ENCODE measurements around the gene HM13. TPM values are rescaled to one million over a fixed set of nuclear protein-coding genes. Genes with fewer than 3 reads are reported as not detected.
"Not testable (repeated sequence)": the region's sequence is repeated elsewhere in the genome, so short reads cannot be mapped to it uniquely, and the experiment has no call there.

Gene HM13
- total and polyA plus RNA-seq, 3 experiments from 2014 or later = 153 to 167 (median 166) TPM

DNA sequence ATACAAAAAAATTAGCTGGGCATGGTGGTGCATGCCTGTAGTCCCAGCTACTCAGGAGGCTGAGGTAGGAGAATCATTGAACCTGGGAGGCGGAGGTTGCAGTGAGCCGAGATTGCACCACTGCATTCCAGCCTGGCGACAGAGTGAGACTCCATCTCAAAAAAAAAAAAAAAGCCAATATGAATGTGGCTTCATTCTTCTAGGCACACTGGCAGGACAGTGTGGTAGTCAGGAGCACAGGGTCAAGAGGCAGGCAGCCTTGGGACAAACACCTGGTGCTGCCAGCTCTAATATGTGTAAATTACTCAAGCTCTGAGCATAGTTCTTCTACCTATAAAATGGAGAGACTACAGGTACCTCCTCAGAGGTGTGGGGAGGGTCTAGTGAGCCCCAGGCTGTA is 25.4 kb downstream of the HM13 start:
- peaks cover 55% of the 10 kb centered on the region for H3K36me3 ChIP-seq (ENCODE audit: insufficient read depth, low read length)
- not testable (repeated sequence) for H3K27ac ChIP-seq (ENCODE audit: low read depth, low read length)

DNA sequence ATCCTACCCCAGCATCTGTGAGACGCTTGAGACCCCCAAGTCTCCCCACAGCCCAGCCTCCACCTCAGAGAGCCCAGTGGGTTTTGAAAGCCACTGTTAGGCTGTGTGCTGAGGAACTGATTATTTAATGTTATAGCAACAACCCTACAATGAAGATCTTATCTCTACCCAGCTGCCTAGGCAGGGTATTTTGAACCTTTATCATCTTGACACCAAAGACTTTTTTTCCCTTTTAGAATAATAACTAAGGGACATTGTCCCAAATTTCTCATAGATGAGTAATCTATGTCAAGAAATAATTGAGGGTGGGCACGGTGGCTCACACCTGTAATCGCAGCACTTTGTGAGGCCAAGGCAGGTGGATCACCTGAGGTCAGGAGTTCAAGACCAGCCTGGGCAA is 26.2 kb downstream of the HM13 start:
- Mint-ChIP-seq H3K36me3 (peaks cover 4 to 81% (median 20%) of the 10 kb centered on the region in 3 donors), H3K9me3 (no peaks in the 10 kb centered on the region), H3K4me3 (peak overlapping the region in 1 of 7 donors; percentile 56), H3K27me3 (no peaks in the 10 kb centered on the region), H3K4me1 (peaks cover 32 to 40% (median 39%) of the 10 kb centered on the region in 3 donors), H3K27ac (peak overlapping the region in 2 of 8 donors; percentile 70 to 74)
- H3K27me3 ChIP-seq (ENCODE audit: insufficient read depth, low read length, poor library complexity, severe bottlenecking) = no peaks in the 10 kb centered on the region
- H3K4me3 ChIP-seq (ENCODE audit: low read length) = no peak overlapping the region
- ChIA-PET CTCF (interaction anchor here (0.8 kb wide), 1 partner anchor 73 kb away, joined by 4 read pairs; no protein-coding TSS in a partner anchor), POLR2A (no interaction called here)
- no peak overlapping the region for H3K27ac ChIP-seq (ENCODE audit: low read depth, low read length)
- H3K4me1 ChIP-seq (ENCODE audit: insufficient read depth, low read length) = no peaks in the 10 kb centered on the region
- no peaks in the 10 kb centered on the region for H3K9me3 ChIP-seq (ENCODE audit: low read length)
- no peak for DNase-seq
- H3K36me3 ChIP-seq (ENCODE audit: insufficient read depth, low read length) = peaks cover 48% of the 10 kb centered on the region

More for the DNA sequence above, 25.4 kb downstream of the HM13 start:
- H3K9me3 ChIP-seq (ENCODE audit: low read length); DNase-seq; H3K9me3 Mint-ChIP-seq; H3K4me1 ChIP-seq (ENCODE audit: insufficient read depth, low read length); H3K4me3 ChIP-seq (ENCODE audit: low read length); POLR2A ChIA-PET; H3K27me3 Mint-ChIP-seq; H3K27me3 ChIP-seq (ENCODE audit: insufficient read depth, low read length, poor library complexity, severe bottlenecking); H3K4me3 Mint-ChIP-seq: not testable (repeated sequence)
- CTCF ChIA-PET = interaction anchor here (0.7 to 1.7 kb wide), 3 partner anchors 14 to 73 kb away, joined by 3 to 4 read pairs (median 4); no protein-coding TSS in a partner anchor
- peaks cover 0 to 83% (median 18%) of the 10 kb centered on the region in 3 donors for H3K36me3 Mint-ChIP-seq
- peaks cover 32 to 40% (median 34%) of the 10 kb centered on the region in 3 donors for H3K4me1 Mint-ChIP-seq
- peak overlapping the region in 4 of 8 donors; percentile 11 to 78 (median 34) for H3K27ac Mint-ChIP-seq

DNA sequence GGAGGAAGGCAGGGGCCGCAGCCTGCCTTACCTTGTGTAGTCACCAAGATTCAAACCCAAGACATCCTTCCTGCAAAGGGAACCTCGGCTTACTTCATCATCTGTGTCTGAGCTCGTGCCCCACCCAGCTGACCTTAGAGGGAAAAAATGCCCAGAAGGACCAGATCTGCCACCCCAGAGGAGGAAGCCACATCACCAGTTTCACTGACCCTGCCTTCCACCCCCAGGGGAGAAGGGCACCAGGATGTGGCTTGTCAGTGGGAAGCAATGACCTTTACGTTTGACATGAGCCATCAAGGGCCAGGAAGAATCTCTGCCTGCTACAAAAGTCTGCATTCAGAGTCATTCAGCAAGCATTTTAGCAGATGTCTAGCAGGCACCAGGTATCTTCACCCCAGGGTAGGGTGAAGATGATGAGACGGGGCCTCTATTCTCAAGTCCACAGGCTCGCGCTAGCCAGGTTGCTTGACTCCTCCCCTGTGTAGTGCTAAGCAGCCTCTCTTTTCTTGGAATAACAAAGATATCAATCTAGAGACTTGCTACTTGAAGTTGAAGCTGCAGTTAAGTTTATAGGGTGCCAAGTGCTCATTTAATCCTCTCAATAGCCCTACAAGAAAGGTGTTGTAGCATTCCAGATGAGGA is 28.1 kb downstream of the HM13 start:
- H3K36me3 Mint-ChIP-seq = peaks cover 4 to 75% (median 15%) of the 10 kb centered on the region in 3 donors
- CTCF ChIA-PET = interaction anchor here (0.9 to 1.1 kb wide), 3 partner anchors 19 to 70 kb away, joined by 3 to 4 read pairs (median 4); no protein-coding TSS in a partner anchor
- Histone ChIP-seq H3K4me1 (ENCODE audit: insufficient read depth, low read length) (no peaks in the 10 kb centered on the region), H3K36me3 (ENCODE audit: insufficient read depth, low read length) (peaks cover 35% of the 10 kb centered on the region), H3K27ac (ENCODE audit: low read depth, low read length) (no peak overlapping the region), H3K9me3 (ENCODE audit: low read length) (no peaks in the 10 kb centered on the region), H3K27me3 (ENCODE audit: insufficient read depth, low read length, poor library complexity, severe bottlenecking) (no peaks in the 10 kb centered on the region), H3K4me3 (ENCODE audit: low read length) (no peak overlapping the region)
- POLR2A ChIA-PET = no interaction called here
- no peak overlapping the region for H3K4me3 Mint-ChIP-seq
- peak overlapping the region; percentile 56 to 94 (median 74) for H3K27ac Mint-ChIP-seq
- H3K9me3 Mint-ChIP-seq = no peaks in the 10 kb centered on the region
- no peaks in the 10 kb centered on the region for H3K27me3 Mint-ChIP-seq
- peaks cover 27 to 37% (median 33%) of the 10 kb centered on the region in 3 donors for H3K4me1 Mint-ChIP-seq
- DNase-seq = no peak

DNA sequence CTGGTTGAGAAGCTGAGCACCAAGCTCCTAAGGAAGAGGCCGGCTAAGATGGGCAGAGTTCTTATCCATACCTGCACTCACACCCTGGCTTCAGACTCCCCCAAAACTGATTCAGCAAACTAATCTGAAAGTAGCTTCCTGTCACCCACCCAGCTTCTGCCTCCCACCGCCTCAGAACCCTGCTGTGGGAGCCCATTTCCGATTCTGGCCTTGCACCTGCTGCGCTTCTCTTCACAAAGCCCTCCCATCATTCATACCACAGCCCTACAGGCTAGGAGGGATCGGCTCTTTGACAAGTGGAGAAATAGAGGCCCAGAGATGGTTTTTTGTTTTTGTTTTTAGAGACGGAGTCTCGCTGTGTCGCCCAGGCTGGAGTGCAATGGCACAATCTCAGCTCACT is 28.7 kb downstream of the HM13 start:
- POLR2A ChIA-PET = no interaction called here
- Histone ChIP-seq H3K4me1 (ENCODE audit: insufficient read depth, low read length) (peaks cover 3% of the 10 kb centered on the region), H3K4me3 (ENCODE audit: low read length) (no peak overlapping the region), H3K27ac (ENCODE audit: low read depth, low read length) (no peak overlapping the region), H3K36me3 (ENCODE audit: insufficient read depth, low read length) (peaks cover 29% of the 10 kb centered on the region), H3K9me3 (ENCODE audit: low read length) (no peaks in the 10 kb centered on the region), H3K27me3 (ENCODE audit: insufficient read depth, low read length, poor library complexity, severe bottlenecking) (no peaks in the 10 kb centered on the region)
- Mint-ChIP-seq H3K27ac (peak overlapping the region in 5 of 8 donors; percentile 15 to 94 (median 61)), H3K4me3 (peak overlapping the region in 1 of 7 donors; percentile 36), H3K36me3 (peaks cover 4 to 75% (median 13%) of the 10 kb centered on the region in 3 donors), H3K27me3 (no peaks in the 10 kb centered on the region), H3K4me1 (peaks cover 27 to 37% (median 33%) of the 10 kb centered on the region in 3 donors), H3K9me3 (no peaks in the 10 kb centered on the region)
- CTCF ChIA-PET = interaction anchor here (1.0 kb wide), 1 partner anchor 70 kb away, joined by 4 read pairs; no protein-coding TSS in a partner anchor
- no peak for DNase-seq

DNA sequence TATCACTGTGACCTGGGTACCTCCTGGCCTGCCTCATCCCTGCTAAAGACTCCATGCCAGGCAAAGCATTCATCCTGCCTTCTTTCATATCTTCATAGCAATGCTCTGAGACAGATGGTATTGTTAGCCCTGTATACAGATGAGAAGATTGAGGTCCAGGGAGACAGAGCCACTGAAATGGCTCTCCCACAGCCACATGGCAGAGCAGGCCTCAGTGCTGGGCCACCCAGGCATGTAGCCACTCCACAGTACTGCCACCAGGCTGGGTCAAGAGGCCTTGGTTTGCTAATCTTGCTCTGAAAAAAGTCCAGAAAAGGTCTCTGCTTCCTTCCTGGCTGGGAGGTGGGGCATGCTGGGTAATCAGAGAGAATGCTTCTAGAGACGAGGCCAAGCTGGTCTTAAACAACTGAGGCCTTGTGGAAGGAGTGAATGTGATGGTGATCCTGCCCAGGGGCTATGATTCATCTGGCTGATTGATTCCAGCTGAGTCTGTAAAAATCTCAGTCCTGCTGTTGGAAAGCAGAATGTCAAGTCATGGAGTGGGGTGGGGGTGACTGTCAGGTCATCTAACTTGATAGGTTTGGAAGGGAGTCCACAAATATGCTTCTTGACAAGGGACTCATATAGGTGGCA is 29.8 kb downstream of the HM13 start:
- Mint-ChIP-seq H3K4me3 (peak overlapping the region in 2 of 7 donors; percentile 9 to 40), H3K27ac (peak overlapping the region in 6 of 8 donors; percentile 27 to 80 (median 66)), H3K4me1 (peaks cover 29 to 39% (median 35%) of the 10 kb centered on the region in 3 donors), H3K9me3 (no peaks in the 10 kb centered on the region), H3K27me3 (no peaks in the 10 kb centered on the region), H3K36me3 (peaks cover 4 to 75% (median 8%) of the 10 kb centered on the region in 3 donors)
- H3K4me1 ChIP-seq (ENCODE audit: insufficient read depth, low read length) = peaks cover 9% of the 10 kb centered on the region
- ChIA-PET CTCF (no interaction called here), POLR2A (no interaction called here)
- H3K4me3 ChIP-seq (ENCODE audit: low read length) = no peak overlapping the region
- no peaks in the 10 kb centered on the region for H3K27me3 ChIP-seq (ENCODE audit: insufficient read depth, low read length, poor library complexity, severe bottlenecking)
- no peak for DNase-seq
- no peak overlapping the region for H3K27ac ChIP-seq (ENCODE audit: low read depth, low read length)
- H3K9me3 ChIP-seq (ENCODE audit: low read length) = no peaks in the 10 kb centered on the region
- H3K36me3 ChIP-seq (ENCODE audit: insufficient read depth, low read length) = peaks cover 18% of the 10 kb centered on the region

DNA sequence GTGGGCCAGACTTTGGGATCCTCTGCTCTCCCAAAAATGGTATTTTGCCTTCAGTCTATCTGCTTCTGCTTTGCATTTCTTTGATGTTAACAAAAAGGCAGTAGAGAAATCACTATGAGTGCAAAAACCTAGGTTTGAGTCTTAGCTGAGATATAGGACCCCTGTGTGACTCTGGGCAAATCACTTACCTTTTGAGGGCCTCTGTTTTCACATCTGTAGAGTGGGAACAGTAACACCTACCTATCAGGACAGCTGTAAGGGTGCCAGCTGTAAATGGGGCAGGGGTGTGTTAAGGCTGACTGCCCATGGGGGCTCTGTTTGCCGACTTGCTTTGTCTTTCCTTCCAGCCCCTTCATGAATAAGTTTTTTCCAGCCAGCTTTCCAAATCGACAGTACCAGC is 30.4 kb downstream of the HM13 start:
- no peak overlapping the region for H3K27ac ChIP-seq (ENCODE audit: low read depth, low read length)
- H3K4me1 Mint-ChIP-seq = peaks cover 27 to 39% (median 35%) of the 10 kb centered on the region in 3 donors
- peaks cover 15% of the 10 kb centered on the region for H3K36me3 ChIP-seq (ENCODE audit: insufficient read depth, low read length)
- H3K4me1 ChIP-seq (ENCODE audit: insufficient read depth, low read length) = peaks cover 9% of the 10 kb centered on the region
- H3K4me3 ChIP-seq (ENCODE audit: low read length) = no peak overlapping the region
- no peaks in the 10 kb centered on the region for H3K9me3 ChIP-seq (ENCODE audit: low read length)
- POLR2A ChIA-PET = no interaction called here
- CTCF ChIA-PET = no interaction called here
- H3K27me3 Mint-ChIP-seq = no peaks in the 10 kb centered on the region
- peaks cover 4 to 75% (median 6%) of the 10 kb centered on the region in 3 donors for H3K36me3 Mint-ChIP-seq
- no peaks in the 10 kb centered on the region for H3K9me3 Mint-ChIP-seq
- no peak for DNase-seq
- peak overlapping the region in 5 of 8 donors; percentile 27 to 80 (median 64) for H3K27ac Mint-ChIP-seq
- H3K4me3 Mint-ChIP-seq = no peak overlapping the region
- H3K27me3 ChIP-seq (ENCODE audit: insufficient read depth, low read length, poor library complexity, severe bottlenecking) = no peaks in the 10 kb centered on the region

DNA sequence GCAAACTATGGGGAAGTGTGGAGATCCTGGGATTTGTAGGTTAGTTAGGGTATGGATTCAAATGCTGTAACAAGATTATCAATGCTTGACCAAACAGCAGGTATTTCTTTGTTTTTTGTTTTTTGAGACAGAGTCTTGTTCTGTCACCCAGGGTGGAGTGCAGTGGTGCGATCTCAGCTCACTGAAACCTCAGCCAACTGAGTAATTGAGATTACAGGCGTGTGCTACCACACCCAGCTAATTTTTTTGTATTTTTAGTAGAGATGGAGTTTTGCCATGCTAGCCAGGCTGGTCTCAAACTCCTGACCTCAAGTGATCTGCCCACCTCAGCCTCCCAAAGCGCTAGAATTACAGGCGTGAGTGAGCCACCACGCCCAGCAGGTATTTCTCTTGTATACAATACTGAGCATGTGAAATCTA is 31.4 kb downstream of the HM13 start:
- H3K27ac ChIP-seq (ENCODE audit: low read depth, low read length); H3K9me3 ChIP-seq (ENCODE audit: low read length); H3K4me1 ChIP-seq (ENCODE audit: insufficient read depth, low read length); H3K27me3 ChIP-seq (ENCODE audit: insufficient read depth, low read length, poor library complexity, severe bottlenecking); H3K4me3 ChIP-seq (ENCODE audit: low read length); H3K27me3 Mint-ChIP-seq; H3K9me3 Mint-ChIP-seq; POLR2A ChIA-PET; DNase-seq: not testable (repeated sequence)
- peak overlapping the region in 7 of 8 donors; percentile 4 to 78 (median 69) for H3K27ac Mint-ChIP-seq
- peaks cover 4 to 75% (median 4%) of the 10 kb centered on the region in 3 donors for H3K36me3 Mint-ChIP-seq
- CTCF ChIA-PET = interaction anchor here (1.4 to 2.2 kb wide), 4 partner anchors 8 to 67 kb away, joined by 3 to 11 read pairs (median 6); no protein-coding TSS in a partner anchor
- peaks cover 13% of the 10 kb centered on the region for H3K36me3 ChIP-seq (ENCODE audit: insufficient read depth, low read length)
- peaks cover 26 to 39% (median 35%) of the 10 kb centered on the region in 3 donors for H3K4me1 Mint-ChIP-seq
- peak overlapping the region in 3 of 7 donors; percentile 6 to 17 (median 9) for H3K4me3 Mint-ChIP-seq
